T-cell (primary cell): ENCODE results near the gene SLC52A3. TPM values are rescaled to one million over a fixed set of nuclear protein-coding genes. Genes with fewer than 3 reads are reported as not detected.
"Not testable (repeated sequence)": the region's sequence is repeated elsewhere in the genome, so short reads cannot be mapped to it uniquely, and the experiment has no call there.

Experiments used
- ATAC-seq, 4 experiments: fragments of 200-7000 bp in 3 of 4; fragments of 150-1000 bp in 1 of 4; cut with Tn5 transposase; replicated peaks in 1 of 4; 1 replicate in 3 of 4; 2 replicates in 1 of 4; pipeline ENCODE4 v1.10.0; 2021; ENCODE audit warnings: moderate library complexity in 3 of 4, mild to moderate bottlenecking in 2 of 4, moderate number of reproducible peaks in 1 of 4
- CTCF ChIA-PET, 2 donors: fragments of 300-600 bp; sonication (Branson Sonifier 250); formaldehyde crosslinking; loops; one replicate each; lab custom pipeline; 2022; ENCODE audit warnings: antibody characterized with exemption in 2 of 2; lab: Charles Lee
- POLR2A ChIA-PET, 2 donors: fragments of 300-600 bp; sonication (Branson Sonifier 250); formaldehyde crosslinking; loops; one replicate each; lab custom pipeline; 2022; ENCODE audit warnings: antibody characterized with exemption in 2 of 2; lab: Charles Lee
- DNase-seq, 35 experiments: peaks; one replicate each; pipeline versions ENCODE4 v3.0.0 to v3.0.0-alpha.2; 2013 to 2023
- H3K27ac ChIP-seq: one replicate; pipeline ENCODE4 v1.5.1; 2013; ENCODE audit warnings: low read length
- H3K27me3 ChIP-seq, 2 experiments: replicated peaks in 1 of 2; 1 replicate in 1 of 2; 2 replicates in 1 of 2; pipeline versions ENCODE4 v1.6.1 to v1.7.0; 2013; ENCODE audit warnings: low read length in 1 of 2, mixed read lengths in 1 of 2; ENCODE audit not compliant: control insufficient read depth in 2 of 2, insufficient read depth in 2 of 2; ENCODE audit errors: extremely low read depth in 1 of 2
- H3K36me3 ChIP-seq, 2 donors: 1 replicate in 1 of 2; 2 replicates in 1 of 2; pipeline versions ENCODE4 v1.6.1 to v1.7.0; 2013; ENCODE audit warnings: low read length in 1 of 2; ENCODE audit not compliant: control insufficient read depth in 2 of 2, insufficient read depth in 1 of 2; ENCODE audit errors: extremely low read depth in 1 of 2
- H3K4me1 ChIP-seq, 2 experiments: 1 replicate in 1 of 2; 2 replicates in 1 of 2; pipeline versions ENCODE4 v1.6.1 to v1.7.0; 2013; ENCODE audit warnings: low read length in 2 of 2, mixed read lengths in 1 of 2; ENCODE audit not compliant: insufficient read depth in 2 of 2, control insufficient read depth in 1 of 2; ENCODE audit errors: extremely low read depth in 1 of 2
- H3K4me3 ChIP-seq, 2 donors: 1 replicate in 1 of 2; 2 replicates in 1 of 2; pipeline versions ENCODE4 v1.5.1 to v1.7.0; 2013; ENCODE audit warnings: mild to moderate bottlenecking in 2 of 2, low read length in 1 of 2, moderate library complexity in 1 of 2; ENCODE audit not compliant: control insufficient read depth in 1 of 2; ENCODE audit errors: extremely low read depth in 1 of 2
- H3K9me3 ChIP-seq: 2 replicates; pipeline ENCODE4 v1.7.0; 2013
- H3K27ac Mint-ChIP-seq, 2 donors: one replicate each; pipeline ENCODE4 v1.8.0; 2020 to 2021; ENCODE audit warnings: mild to moderate bottlenecking in 2 of 2, mixed read lengths in 2 of 2
- H3K27me3 Mint-ChIP-seq, 2 donors: one replicate each; pipeline ENCODE4 v1.8.0; 2021 to 2022; ENCODE audit warnings: mixed read lengths in 2 of 2
- H3K36me3 Mint-ChIP-seq: one replicate; pipeline ENCODE4 v1.8.0; 2021; ENCODE audit warnings: mixed read lengths
- H3K4me1 Mint-ChIP-seq, 3 donors: one replicate each; pipeline ENCODE4 v1.8.0; 2020 to 2022; ENCODE audit warnings: mixed read lengths in 3 of 3, mild to moderate bottlenecking in 1 of 3
- H3K4me3 Mint-ChIP-seq, 3 donors: one replicate each; pipeline ENCODE4 v1.8.0; 2020 to 2022; ENCODE audit warnings: mild to moderate bottlenecking in 3 of 3, mixed read lengths in 3 of 3, moderate library complexity in 3 of 3
- H3K9me3 Mint-ChIP-seq, 3 donors: one replicate each; pipeline ENCODE4 v1.8.0; 2020 to 2022; ENCODE audit warnings: mixed read lengths in 3 of 3
- WGBS: methylation state at CpG from one replicate; pipeline ENCODE4 v1.1.5; 2013; ENCODE audit warnings: missing lambda C conversion rate; ENCODE audit not compliant: insufficient coverage; 5-methylcytosine and 5-hydroxymethylcytosine counted together
- total RNA-seq, 35 experiments: library from RNA in 6 of 35; stranded (reverse) in 6 of 35; fragments of 120-200 nt in 1 of 35; gene quantifications; one replicate each; pipeline versions ENCODE4 v1.2.1 to v1.2.4 and lab custom pipeline; 2013 to 2026

The SLC52A3 gene
- total RNA-seq = not detected
- total RNA-seq (2013) = not detected
- total RNA-seq (lab: John Stamatoyannopoulos, UW) = 0 to 0.07 (median 0) reads per million in 29 experiments

DNA sequence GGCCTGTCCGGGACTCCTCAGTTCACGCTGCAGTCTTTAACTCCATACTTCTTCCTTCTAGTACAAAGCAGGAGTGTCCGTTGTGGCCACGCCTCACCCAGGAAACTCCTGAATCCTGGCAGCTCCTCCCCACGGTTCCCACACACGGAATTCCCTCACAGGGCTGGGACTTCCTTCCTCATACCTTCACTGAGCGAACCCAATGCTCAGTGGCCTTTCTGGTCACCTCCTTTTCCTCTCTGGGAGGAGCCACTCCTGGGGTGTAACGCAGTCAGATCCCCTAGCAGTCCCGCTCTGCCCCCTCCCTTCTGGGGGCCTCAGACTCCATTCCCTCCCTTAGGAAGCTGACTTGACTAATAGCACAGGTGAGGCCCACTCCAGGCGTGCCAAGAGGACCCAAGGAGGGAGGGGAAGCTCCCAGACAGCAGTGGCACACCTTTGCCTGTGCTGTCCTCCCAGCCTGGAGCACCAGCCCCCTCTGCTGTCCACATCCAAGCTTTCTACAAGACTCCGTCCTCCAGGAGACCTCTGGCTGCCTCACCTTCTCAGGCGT, at the start of gene SLC52A3:
Gene SLC52A3, minus strand, starts transcription at position 75 of the 553 bp plus-strand sequence. CDS start 2,726 bp downstream, outside the sequence.
- peaks cover 11 to 23% of the 10 kb centered on the region in 2 donors for H3K27me3 Mint-ChIP-seq
- no peaks in the 10 kb centered on the region for H3K9me3 ChIP-seq
- no peak within 1 kb of the TSS for H3K27ac Mint-ChIP-seq
- ATAC-seq (no peak), DNase-seq (peak in 3 of 35 experiments; percentile 10 to 17 (median 12))
- no peak within 1 kb of the TSS for H3K4me3 ChIP-seq
- WGBS = 61% methylated on average over 10 of the region's 12 CpGs
- peaks cover 0 to 3% of the 10 kb centered on the region in 2 experiments for H3K4me1 ChIP-seq
- H3K27me3 ChIP-seq = peaks cover 0 to 18% of the 10 kb centered on the region in 2 experiments
- no peak within 1 kb of the TSS for H3K27ac ChIP-seq
- no peak within 1 kb of the TSS for H3K4me3 Mint-ChIP-seq
- H3K36me3 ChIP-seq = no peaks in the 10 kb centered on the region
- ChIA-PET POLR2A (no interaction called here), CTCF (no interaction called here)
- no peaks in the 10 kb centered on the region for H3K4me1 Mint-ChIP-seq
- no peaks in the 10 kb centered on the region for H3K9me3 Mint-ChIP-seq
- H3K36me3 Mint-ChIP-seq = no peaks in the 10 kb centered on the region

DNA sequence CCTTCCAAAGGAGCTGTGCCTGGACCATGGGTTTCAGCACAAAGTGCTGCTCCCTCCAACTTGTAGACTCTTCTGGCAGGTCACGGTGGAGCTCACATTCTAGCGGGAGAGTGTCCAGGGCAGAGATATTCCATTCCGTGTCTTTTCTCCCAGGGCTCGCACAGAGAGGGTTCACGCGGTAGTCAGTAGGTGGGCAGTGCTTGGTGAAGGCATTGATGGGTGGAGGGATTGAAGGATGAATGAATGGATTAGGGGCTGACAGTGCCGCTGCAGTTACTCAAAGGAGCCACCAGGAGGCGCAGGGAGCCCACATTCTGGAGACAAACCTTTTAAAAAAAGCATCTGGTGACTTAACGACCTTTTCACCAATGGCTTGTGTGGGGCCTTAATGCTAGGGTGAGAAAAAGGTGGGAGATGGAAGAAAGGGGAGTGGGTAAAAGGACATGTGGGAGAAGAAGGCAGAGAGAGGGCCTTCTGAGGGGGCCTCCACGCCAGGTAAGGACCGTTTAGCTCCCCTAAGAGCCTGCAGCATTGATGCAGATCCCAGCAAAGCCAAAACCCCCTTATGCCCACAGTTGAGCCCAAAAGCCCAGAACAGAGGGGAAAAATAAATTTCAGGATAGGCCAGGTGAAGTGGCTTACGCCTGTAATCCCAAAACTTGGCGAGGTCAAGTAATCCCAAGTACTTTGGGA, 47.8 kb upstream of the SLC52A3 start:
- ChIA-PET CTCF (interaction anchor here (0.5 to 2.5 kb wide), 7 partner anchors 61 to 336 kb away, joined by 3 to 28 read pairs (median 3); no protein-coding TSS in a partner anchor), POLR2A (no interaction called here)
- Histone ChIP-seq H3K9me3 (no peaks in the 10 kb centered on the region), H3K27me3 (peaks cover 0 to 20% of the 10 kb centered on the region in 2 experiments), H3K36me3 (no peaks in the 10 kb centered on the region), H3K4me3 (no peak overlapping the region), H3K4me1 (peaks cover 0 to 11% of the 10 kb centered on the region in 2 experiments), H3K27ac (no peak overlapping the region)
- Mint-ChIP-seq H3K27me3 (peaks cover 22 to 27% of the 10 kb centered on the region in 2 donors), H3K36me3 (no peaks in the 10 kb centered on the region), H3K4me1 (peaks cover 6 to 16% (median 12%) of the 10 kb centered on the region in 3 donors), H3K4me3 (no peak overlapping the region), H3K27ac (no peak overlapping the region), H3K9me3 (no peaks in the 10 kb centered on the region)
- WGBS = 58% methylated on average over 2 of the region's 13 CpGs
- DNase-seq (peak; percentile 16 to 85 (median 62)), ATAC-seq (peak; percentile 48 to 65 (median 50))

DNA sequence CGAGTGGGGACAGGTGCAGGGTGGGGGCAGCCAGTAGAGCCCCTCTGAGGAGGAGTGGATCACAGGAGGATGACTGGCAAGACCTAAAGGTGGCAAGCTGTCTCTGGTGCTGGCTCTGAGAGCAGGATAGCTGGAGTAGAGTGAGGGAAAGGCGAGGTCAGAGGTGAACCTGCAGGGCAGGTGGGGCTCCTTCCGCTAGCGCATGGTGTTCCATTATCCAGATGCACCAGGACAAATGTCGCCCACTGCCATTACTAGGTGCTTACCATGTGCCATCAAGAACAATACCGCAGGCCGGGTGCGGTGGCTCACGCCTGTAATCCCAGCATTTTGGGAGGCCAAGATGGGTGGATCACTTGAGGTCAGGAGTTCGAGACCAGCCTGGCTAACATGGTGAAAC, 46.9 kb upstream of the SLC52A3 start:
- DNase-seq (no peak), ATAC-seq (no peak)
- Mint-ChIP-seq H3K27ac (no peak overlapping the region), H3K9me3 (no peaks in the 10 kb centered on the region), H3K36me3 (no peaks in the 10 kb centered on the region), H3K4me3 (no peak overlapping the region), H3K27me3 (peaks cover 22 to 35% of the 10 kb centered on the region in 2 donors), H3K4me1 (peaks cover 4 to 16% (median 9%) of the 10 kb centered on the region in 3 donors)
- Histone ChIP-seq H3K4me3 (no peak overlapping the region), H3K27me3 (peaks cover 0 to 24% of the 10 kb centered on the region in 2 experiments), H3K36me3 (no peaks in the 10 kb centered on the region), H3K27ac (no peak overlapping the region), H3K4me1 (peaks cover 0 to 11% of the 10 kb centered on the region in 2 experiments), H3K9me3 (no peaks in the 10 kb centered on the region)
- CTCF ChIA-PET = interaction anchor here (0.5 to 2.5 kb wide), 4 partner anchors 141 to 297 kb away, joined by 3 to 28 read pairs (median 13); no protein-coding TSS in a partner anchor
- 88% methylated on average over 10 of the region's 10 CpGs for WGBS
- POLR2A ChIA-PET = no interaction called here

DNA sequence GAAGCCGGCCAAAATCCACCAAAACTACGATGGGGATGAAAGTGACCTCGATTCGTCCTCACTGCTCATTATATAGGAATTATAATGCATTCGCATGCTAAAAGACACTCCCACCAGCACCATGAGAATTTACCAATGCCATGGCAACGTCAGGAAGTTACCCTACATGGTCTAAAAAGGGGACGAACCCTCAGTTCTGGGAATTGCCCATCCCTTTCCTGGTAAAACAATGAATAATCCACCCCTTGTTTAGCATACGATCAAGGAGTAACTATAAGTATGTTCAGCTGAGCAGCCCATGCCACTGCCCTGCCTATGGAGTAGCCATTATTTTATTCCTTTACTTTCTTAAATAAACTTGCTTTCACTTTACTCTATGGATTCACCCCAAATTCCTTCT, 45.1 kb upstream of the SLC52A3 start:
- H3K4me3 Mint-ChIP-seq = no peak overlapping the region
- no peaks in the 10 kb centered on the region for H3K9me3 Mint-ChIP-seq
- H3K27me3 Mint-ChIP-seq = peaks cover 22 to 42% of the 10 kb centered on the region in 2 donors
- ChIA-PET POLR2A (no interaction called here), CTCF (no interaction called here)
- no peaks in the 10 kb centered on the region for H3K36me3 Mint-ChIP-seq
- ATAC-seq (no peak), DNase-seq (no peak)
- peaks cover 0 to 6% of the 10 kb centered on the region in 2 experiments for H3K4me1 ChIP-seq
- no peaks in the 10 kb centered on the region for H3K36me3 ChIP-seq
- H3K27ac Mint-ChIP-seq = no peak overlapping the region
- H3K27me3 ChIP-seq = peaks cover 2 to 24% of the 10 kb centered on the region in 2 experiments
- no peak overlapping the region for H3K27ac ChIP-seq
- H3K9me3 ChIP-seq = no peaks in the 10 kb centered on the region
- H3K4me1 Mint-ChIP-seq = peaks cover 4 to 6% (median 4%) of the 10 kb centered on the region in 3 donors
- H3K4me3 ChIP-seq = no peak overlapping the region
- 58% methylated on average over 5 of the region's 8 CpGs for WGBS

DNA sequence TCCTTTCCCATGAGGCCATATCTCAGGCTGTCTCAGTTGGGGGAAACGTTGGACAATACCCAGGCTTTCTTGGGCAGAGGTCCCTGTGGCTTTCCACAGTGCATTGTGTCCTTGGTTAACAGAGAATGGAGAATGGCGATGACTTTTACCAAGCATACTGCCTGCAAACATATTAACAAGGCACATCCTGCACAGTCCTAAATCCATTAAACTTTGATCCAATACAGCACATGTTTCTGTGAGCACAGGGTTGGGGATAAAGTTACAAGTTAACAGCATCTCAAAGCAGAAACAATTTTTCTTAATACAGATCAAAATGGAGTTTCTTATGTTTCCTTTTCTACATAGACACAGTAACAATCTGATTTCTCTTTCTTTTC, 44.1 kb upstream of the SLC52A3 start:
- H3K4me3 Mint-ChIP-seq, H3K4me1 Mint-ChIP-seq, H3K4me3 ChIP-seq, H3K36me3 ChIP-seq, H3K27ac ChIP-seq, H3K9me3 ChIP-seq, ATAC-seq, H3K4me1 ChIP-seq, CTCF ChIA-PET, H3K9me3 Mint-ChIP-seq, DNase-seq, H3K27ac Mint-ChIP-seq, H3K36me3 Mint-ChIP-seq, POLR2A ChIA-PET: not testable (repeated sequence)
- WGBS = 20% methylated on average over 1 of the region's 2 CpGs
- peaks cover 2 to 27% of the 10 kb centered on the region in 2 experiments for H3K27me3 ChIP-seq
- peaks cover 22 to 42% of the 10 kb centered on the region in 2 donors for H3K27me3 Mint-ChIP-seq

DNA sequence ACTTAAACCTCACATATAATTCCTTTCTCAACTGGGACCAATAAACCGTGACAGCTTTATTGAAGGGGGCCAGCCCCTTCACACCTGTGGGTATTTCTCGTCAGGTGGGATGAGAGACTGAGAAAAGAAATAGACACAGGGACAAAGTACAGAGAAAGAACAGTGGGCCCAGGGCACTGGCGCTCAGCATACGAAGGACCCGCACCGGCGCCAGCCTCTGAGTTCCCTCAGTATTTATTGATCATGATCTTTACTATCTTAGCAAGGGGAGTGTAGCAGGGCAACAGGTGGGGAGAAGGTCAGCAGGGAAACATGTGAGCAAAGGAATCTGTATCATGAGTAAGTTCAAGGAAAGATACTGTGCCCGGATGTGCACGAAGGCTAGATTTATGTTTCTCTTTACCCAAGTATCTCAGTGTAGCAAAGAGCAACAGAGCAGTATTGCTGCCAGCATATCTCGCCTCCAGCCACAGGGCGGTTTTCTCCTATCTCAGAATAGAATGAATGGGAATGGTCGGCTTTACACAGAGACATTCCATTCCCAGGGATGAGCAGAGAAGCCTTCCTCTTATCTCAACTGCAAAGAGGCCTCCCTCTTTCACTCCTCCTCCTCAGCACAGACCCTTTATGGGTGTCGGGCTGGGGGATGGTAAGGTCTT, 43.6 kb upstream of the SLC52A3 start:
- H3K9me3 ChIP-seq, H3K4me1 Mint-ChIP-seq, H3K36me3 ChIP-seq, POLR2A ChIA-PET, DNase-seq, H3K4me1 ChIP-seq, H3K9me3 Mint-ChIP-seq, H3K4me3 ChIP-seq, ATAC-seq, H3K27ac ChIP-seq, H3K36me3 Mint-ChIP-seq, CTCF ChIA-PET, H3K27ac Mint-ChIP-seq, H3K4me3 Mint-ChIP-seq: not testable (repeated sequence)
- H3K27me3 ChIP-seq = peaks cover 2 to 29% of the 10 kb centered on the region in 2 experiments
- H3K27me3 Mint-ChIP-seq = peaks cover 22 to 42% of the 10 kb centered on the region in 2 donors
- no CpG with 5 or more reads among the region's 13 CpGs for WGBS
